Measurements from ENCODE around the gene EPB41L1. TPM values are rescaled to one million over a fixed set of nuclear protein-coding genes. Genes with fewer than 3 reads are reported as not detected.

Gene EPB41L1
- total RNA-seq, 1 donor: 9.1 TPM

DNA sequence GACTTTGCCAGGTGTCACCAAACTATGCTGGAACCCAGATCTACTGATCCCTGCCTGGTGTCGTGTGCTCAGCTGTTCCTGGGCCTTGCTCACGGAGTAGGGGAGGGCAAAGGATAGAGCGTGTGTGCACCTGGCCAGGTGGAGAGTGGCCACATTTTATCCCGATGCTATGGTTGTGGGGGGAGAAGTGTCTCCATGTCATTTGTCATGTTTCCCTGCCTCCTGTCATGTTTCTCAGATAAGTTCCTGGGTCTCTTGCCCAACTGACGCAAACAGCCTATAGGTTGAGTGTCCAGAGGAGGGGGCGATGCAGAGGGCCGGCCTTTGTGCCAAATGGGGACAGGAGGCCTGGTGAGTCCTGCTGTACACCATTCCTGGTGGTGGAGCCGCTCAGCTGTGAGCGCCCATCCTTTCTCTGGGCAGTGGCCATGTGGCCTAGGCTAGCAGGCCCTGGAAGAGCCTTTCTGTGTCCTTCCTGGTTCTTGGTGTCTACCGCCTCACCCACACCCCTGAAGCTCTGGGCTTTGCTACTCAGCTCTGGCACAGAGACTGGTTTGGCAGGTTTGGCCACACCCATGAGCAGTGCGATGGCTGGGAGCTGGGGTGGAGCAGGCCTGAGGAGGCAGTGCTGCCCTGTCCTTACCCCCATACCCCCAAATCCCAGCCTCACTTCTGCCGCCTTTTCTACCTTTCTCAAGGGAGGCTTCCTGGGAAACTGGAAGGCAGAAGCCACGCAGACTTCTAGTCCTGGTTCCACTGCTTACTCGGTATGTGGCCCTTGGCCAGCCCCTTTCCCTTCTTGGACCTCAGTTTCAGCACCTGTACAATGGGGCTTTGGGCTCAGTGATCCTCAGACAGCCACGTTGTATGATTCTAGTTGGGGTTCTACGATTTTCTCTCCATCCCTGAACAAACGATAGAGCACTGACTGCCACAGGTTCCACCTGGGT lies 32.3 kb upstream of the EPB41L1 start:
- H3K4me3 ChIP-seq (ENCODE audit: low read depth, low read length): no peak overlapping the region
- no peak for TF ChIP-seq CTCF (IDR thresholded peaks at IDR 0.05; ENCODE audit: insufficient read depth, low read depth, low read length)
- no peak for DNase-seq (ENCODE audit: low read depth)

DNA sequence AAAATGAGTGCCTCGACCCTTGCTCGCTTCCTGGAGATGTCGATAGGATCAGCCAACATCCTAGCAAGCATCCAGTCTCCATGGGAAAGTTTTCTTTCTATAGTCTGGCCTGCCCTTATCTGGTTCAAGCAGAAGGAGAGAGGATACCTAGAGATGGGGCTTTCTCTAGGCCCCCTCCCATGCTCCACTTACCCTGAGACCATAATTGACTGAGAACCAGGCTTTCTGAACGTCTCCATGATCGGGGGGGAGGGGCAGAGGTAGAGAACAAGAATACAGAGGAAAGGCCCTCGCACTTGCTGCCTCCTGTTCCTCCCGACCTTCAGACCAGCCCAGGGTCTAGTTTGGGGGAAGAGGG lies 31.6 kb upstream of the EPB41L1 start:
- no peak for DNase-seq (ENCODE audit: low read depth)
- TF ChIP-seq CTCF (IDR thresholded peaks at IDR 0.05; ENCODE audit: insufficient read depth, low read depth, low read length): no peak

GRCh38 chr20:36125097-36125496 lies 29.4 kb upstream of the EPB41L1 start:
- DNase-seq (ENCODE audit: low read depth): no peak
- no peak for TF ChIP-seq CTCF (IDR thresholded peaks at IDR 0.05; ENCODE audit: insufficient read depth, low read depth, low read length)
- H3K4me3 ChIP-seq (ENCODE audit: low read depth, low read length): no peak overlapping the region

More for the DNA sequence above, 31.6 kb upstream of the EPB41L1 start:
- no peak overlapping the region for H3K4me3 ChIP-seq (ENCODE audit: low read depth, low read length)

DNA sequence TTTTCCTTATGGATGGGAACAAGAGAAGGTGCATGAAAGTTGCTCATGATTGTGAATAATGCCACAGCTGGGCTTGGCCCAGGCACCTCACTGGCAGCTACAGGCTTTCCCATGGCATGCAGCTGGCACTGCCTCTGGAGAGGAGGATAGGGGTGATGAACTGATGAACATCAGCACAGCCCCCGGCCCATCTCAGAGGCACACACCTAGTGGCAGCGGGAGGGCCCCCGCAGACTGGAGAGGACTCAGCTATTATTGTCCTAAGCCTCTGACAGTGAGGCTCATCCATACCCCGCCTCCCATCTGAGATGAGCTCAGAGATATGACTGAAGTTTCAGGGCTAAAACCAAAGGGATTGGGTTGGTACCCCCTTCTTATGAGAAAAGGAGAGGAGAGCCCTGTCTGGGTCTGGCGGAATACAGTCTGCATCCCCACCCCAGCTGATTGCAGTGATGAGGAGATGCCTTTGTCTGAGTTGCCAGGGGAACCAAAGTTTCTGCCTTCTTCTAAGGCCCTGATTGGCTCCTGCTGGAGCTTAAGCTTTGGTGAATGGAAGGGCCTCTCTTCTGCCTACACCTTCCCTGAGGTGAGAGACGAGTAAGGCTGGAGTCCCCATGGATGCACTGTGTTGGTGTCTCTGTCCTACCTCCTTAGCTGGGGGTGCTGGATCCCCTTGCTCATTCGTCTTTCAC lies 27.6 kb upstream of the EPB41L1 start:
- no peak for TF ChIP-seq CTCF (IDR thresholded peaks at IDR 0.05; ENCODE audit: insufficient read depth, low read depth, low read length)
- DNase-seq (ENCODE audit: low read depth): no peak
- no peak overlapping the region for H3K4me3 ChIP-seq (ENCODE audit: low read depth, low read length)

DNA sequence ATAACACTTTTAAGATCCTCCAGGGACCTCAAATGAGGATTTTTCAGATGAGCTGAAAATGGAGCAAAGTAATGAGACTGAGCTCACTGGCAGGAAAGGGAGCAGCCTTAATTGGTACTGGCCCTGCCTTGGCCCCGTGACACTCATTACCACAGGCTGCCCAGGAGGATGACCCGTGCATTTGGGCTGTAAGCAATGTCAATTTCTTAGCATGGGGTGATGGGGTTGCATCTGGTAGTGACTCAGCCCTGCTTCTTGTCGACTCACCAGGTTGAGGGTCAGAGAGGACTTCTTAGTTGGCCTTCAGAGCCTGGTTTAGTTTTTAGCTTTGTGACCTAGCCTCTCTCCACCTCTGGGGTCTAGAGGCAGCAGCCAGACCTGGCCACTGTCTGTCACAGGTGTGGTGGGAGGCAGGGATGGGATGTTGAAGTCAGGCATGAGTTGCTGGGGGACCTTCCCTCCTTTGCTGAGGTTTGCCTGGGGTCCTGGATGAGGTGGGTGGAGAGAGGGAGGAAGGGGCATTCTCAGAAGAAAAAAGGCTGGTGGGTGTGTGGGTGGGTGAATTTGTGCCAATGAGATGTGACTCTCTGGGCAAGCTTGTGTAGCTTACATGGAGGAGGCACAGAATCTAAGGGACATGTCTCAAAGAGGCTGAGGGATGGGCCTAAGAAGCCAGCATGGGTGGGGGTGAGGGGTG lies 25.9 kb upstream of the EPB41L1 start:
- peak; percentile 75 for DNase-seq (ENCODE audit: low read depth)
- H3K4me3 ChIP-seq (ENCODE audit: low read depth, low read length): no peak overlapping the region
- no peak for TF ChIP-seq CTCF (IDR thresholded peaks at IDR 0.05; ENCODE audit: insufficient read depth, low read depth, low read length)

DNA sequence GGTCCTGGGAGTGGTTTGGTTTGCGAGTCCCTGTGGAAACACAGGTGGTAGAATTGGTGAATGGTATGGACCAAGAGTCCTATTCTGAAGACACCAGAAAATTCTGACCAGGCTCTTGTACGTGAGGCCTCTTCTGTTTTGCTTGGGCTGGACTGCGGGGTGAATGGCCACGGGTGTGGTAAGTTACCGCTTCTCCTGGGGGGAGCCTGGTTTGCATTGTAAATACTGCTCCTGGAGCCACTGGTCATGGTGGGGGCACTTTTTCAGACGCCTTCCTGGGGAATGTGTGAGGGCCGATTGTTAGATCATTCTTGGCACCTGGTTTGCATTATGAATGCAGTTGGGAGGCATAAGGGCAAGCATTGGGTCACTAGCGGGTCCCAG lies 25.4 kb upstream of the EPB41L1 start:
- no peak for TF ChIP-seq CTCF (IDR thresholded peaks at IDR 0.05; ENCODE audit: insufficient read depth, low read depth, low read length)
- no peak for DNase-seq (ENCODE audit: low read depth)
- no peak overlapping the region for H3K4me3 ChIP-seq (ENCODE audit: low read depth, low read length)

Data from fibroblast of villous mesenchyme (primary cell).